ENCODE results near the gene SMIM43.
A peak's percentile ranks its signal among the peaks of the same experiment; 100 is the strongest.

Gene SMIM43

GRCh38 chr4:121764702-121765367 lies at the start of gene SMIM43:
SMIM43 (minus strand) TSS chr4:121765164; CDS start chr4:121765105, 59 bp downstream.
- no peak for TF ChIP-seq POLR2A (IDR thresholded peaks at IDR 0.05; ENCODE audit: low read depth, low read length)
- no peak for FAIRE-seq
- no peak for DNase-seq (ENCODE audit: insufficient read length, low spot score)

- no peak for TF ChIP-seq POLR2A (IDR thresholded peaks at IDR 0.05; ENCODE audit: low read depth, low read length)
- DNase-seq (ENCODE audit: insufficient read length, low spot score) (no peak), FAIRE-seq (no peak)
Observed at GRCh38 chr4:121814756-121815155, 49.8 kb upstream of the SMIM43 start.

GRCh38 chr4:121811122-121811521 lies 46.2 kb upstream of the SMIM43 start:
- DNase-seq (ENCODE audit: insufficient read length, low spot score) (no peak), FAIRE-seq (no peak)
- no peak for TF ChIP-seq POLR2A (IDR thresholded peaks at IDR 0.05; ENCODE audit: low read depth, low read length)

- FAIRE-seq = no peak
- TF ChIP-seq POLR2A (IDR thresholded peaks at IDR 0.05; ENCODE audit: low read depth, low read length) = no peak
- no peak for DNase-seq (ENCODE audit: insufficient read length, low spot score)
Observed at GRCh38 chr4:121806411-121806810, 41.4 kb upstream of the SMIM43 start.

- no peak for FAIRE-seq
- DNase-seq (ENCODE audit: insufficient read length, low spot score) = no peak
- no peak for TF ChIP-seq POLR2A (IDR thresholded peaks at IDR 0.05; ENCODE audit: low read depth, low read length)
Observed at GRCh38 chr4:121801715-121802075, 36.7 kb upstream of the SMIM43 start.

GRCh38 chr4:121800961-121801714 lies 36.2 kb upstream of the SMIM43 start, which contains the start of gene EXOSC9:
EXOSC9 (plus strand) TSS chr4:121801323; CDS start chr4:121801425, 102 bp downstream.
- TF ChIP-seq POLR2A (IDR thresholded peaks at IDR 0.05; ENCODE audit: low read depth, low read length) = peak; percentile 79
- peak; percentile 69 for FAIRE-seq
- DNase-seq (ENCODE audit: insufficient read length, low spot score) = peak; percentile 31

GRCh38 chr4:121800638-121800960 lies 35.6 kb upstream of the SMIM43 start:
- FAIRE-seq = no peak

GRCh38 chr4:121799867-121800501 lies 35.0 kb upstream of the SMIM43 start:
- no peak for TF ChIP-seq POLR2A (IDR thresholded peaks at IDR 0.05; ENCODE audit: low read depth, low read length)
- FAIRE-seq = no peak
- no peak for DNase-seq (ENCODE audit: insufficient read length, low spot score)

More at GRCh38 chr4:121800638-121800960, 35.6 kb upstream of the SMIM43 start:
- DNase-seq (ENCODE audit: insufficient read length, low spot score) = no peak
- TF ChIP-seq POLR2A (IDR thresholded peaks at IDR 0.05; ENCODE audit: low read depth, low read length) = no peak

- no peak for TF ChIP-seq POLR2A (IDR thresholded peaks at IDR 0.05; ENCODE audit: low read depth, low read length)
- FAIRE-seq (no peak), DNase-seq (ENCODE audit: insufficient read length, low spot score) (no peak)
Observed at GRCh38 chr4:121799208-121799823, 34.4 kb upstream of the SMIM43 start.

GRCh38 chr4:121796283-121796682 lies 31.3 kb upstream of the SMIM43 start:
- no peak for DNase-seq (ENCODE audit: insufficient read length, low spot score)
- TF ChIP-seq POLR2A (IDR thresholded peaks at IDR 0.05; ENCODE audit: low read depth, low read length) = no peak
- FAIRE-seq = no peak

- FAIRE-seq (no peak), DNase-seq (ENCODE audit: insufficient read length, low spot score) (no peak)
- no peak for TF ChIP-seq POLR2A (IDR thresholded peaks at IDR 0.05; ENCODE audit: low read depth, low read length)
Observed at GRCh38 chr4:121794505-121795188, 29.7 kb upstream of the SMIM43 start.

GRCh38 chr4:121792966-121793365 lies 28.0 kb upstream of the SMIM43 start:
- FAIRE-seq = no peak

GRCh38 chr4:121791481-121791880 lies 26.5 kb upstream of the SMIM43 start:
- FAIRE-seq (no peak), DNase-seq (ENCODE audit: insufficient read length, low spot score) (no peak)
- no peak for TF ChIP-seq POLR2A (IDR thresholded peaks at IDR 0.05; ENCODE audit: low read depth, low read length)

More at GRCh38 chr4:121792966-121793365, 28.0 kb upstream of the SMIM43 start:
- no peak for TF ChIP-seq POLR2A (IDR thresholded peaks at IDR 0.05; ENCODE audit: low read depth, low read length)
- no peak for DNase-seq (ENCODE audit: insufficient read length, low spot score)

Data from H54 (cell line).